ENCODE results near the gene GRB10.

GRB10 gene

DNA sequence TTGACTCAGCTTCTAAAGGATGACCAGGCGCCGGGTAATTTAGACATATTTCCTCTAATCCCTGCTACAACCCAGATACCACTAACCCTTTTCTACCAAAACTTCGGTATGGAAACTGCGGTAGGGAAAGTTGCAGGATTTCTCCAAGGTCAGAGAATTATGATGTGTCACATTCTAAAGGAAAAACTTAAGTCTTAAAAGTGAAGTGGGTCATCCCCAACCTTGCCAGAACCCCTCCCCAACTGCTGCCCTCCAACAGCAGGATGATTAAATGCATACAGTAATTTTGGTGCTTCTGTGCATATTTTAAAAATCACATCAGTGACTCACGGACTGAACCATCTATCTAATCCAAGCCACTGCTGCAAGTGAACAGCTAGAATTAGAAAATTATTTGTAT, 52.7 kb downstream of the GRB10 start:
- no peak for TF ChIP-seq GLIS3 (CRISPR knock-in tag; IDR thresholded peaks at IDR 0.05)
- TF ChIP-seq ZNF565 (CRISPR knock-in tag; conservative IDR thresholded peaks at IDR 0.05; ENCODE audit: low read depth) = no peak
- no peak for TF ChIP-seq ZFP30 (CRISPR knock-in tag; IDR thresholded peaks at IDR 0.05)
- TF ChIP-seq, protein P1, sequence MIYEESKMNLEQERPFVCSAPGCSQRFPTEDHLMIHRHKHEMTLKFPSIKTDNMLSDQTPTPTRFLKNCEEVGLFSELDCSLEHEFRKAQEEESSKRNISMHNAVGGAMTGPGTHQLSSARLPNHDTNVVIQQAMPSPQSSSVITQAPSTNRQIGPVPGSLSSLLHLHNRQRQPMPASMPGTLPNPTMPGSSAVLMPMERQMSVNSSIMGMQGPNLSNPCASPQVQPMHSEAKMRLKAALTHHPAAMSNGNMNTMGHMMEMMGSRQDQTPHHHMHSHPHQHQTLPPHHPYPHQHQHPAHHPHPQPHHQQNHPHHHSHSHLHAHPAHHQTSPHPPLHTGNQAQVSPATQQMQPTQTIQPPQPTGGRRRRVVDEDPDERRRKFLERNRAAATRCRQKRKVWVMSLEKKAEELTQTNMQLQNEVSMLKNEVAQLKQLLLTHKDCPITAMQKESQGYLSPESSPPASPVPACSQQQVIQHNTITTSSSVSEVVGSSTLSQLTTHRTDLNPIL (CRISPR knock-in tag; IDR thresholded peaks at IDR 0.05; ENCODE audit: low read depth) = no peak
- TF ChIP-seq, protein P2, sequence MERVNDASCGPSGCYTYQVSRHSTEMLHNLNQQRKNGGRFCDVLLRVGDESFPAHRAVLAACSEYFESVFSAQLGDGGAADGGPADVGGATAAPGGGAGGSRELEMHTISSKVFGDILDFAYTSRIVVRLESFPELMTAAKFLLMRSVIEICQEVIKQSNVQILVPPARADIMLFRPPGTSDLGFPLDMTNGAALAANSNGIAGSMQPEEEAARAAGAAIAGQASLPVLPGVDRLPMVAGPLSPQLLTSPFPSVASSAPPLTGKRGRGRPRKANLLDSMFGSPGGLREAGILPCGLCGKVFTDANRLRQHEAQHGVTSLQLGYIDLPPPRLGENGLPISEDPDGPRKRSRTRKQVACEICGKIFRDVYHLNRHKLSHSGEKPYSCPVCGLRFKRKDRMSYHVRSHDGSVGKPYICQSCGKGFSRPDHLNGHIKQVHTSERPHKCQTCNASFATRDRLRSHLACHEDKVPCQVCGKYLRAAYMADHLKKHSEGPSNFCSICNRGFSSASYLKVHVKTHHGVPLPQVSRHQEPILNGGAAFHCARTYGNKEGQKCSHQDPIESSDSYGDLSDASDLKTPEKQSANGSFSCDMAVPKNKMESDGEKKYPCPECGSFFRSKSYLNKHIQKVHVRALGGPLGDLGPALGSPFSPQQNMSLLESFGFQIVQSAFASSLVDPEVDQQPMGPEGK (CRISPR knock-in tag; IDR thresholded peaks at IDR 0.05; ENCODE audit: borderline replicate concordance) = no peak
- no peak for TF ChIP-seq RARB (CRISPR knock-in tag; IDR thresholded peaks at IDR 0.05)
- no peak for TF ChIP-seq ARNTL (CRISPR knock-in tag; IDR thresholded peaks at IDR 0.05; ENCODE audit: borderline replicate concordance, low read depth)
- no peak for TF ChIP-seq BACH2 (CRISPR knock-in tag; IDR thresholded peaks at IDR 0.05; ENCODE audit: borderline replicate concordance)
- TF ChIP-seq ESRRG (CRISPR knock-in tag; IDR thresholded peaks at IDR 0.05) = no peak
- TF ChIP-seq ZFP3 (CRISPR knock-in tag; IDR thresholded peaks at IDR 0.05) = no peak
- no peak for TF ChIP-seq OSR1 (CRISPR knock-in tag; IDR thresholded peaks at IDR 0.05)
- no peak for TF ChIP-seq ZNF70 (CRISPR knock-in tag; IDR thresholded peaks at IDR 0.05)
- TF ChIP-seq ZC3H10 (CRISPR knock-in tag; IDR thresholded peaks at IDR 0.05) = no peak
- TF ChIP-seq ZNF8 (CRISPR knock-in tag; IDR thresholded peaks at IDR 0.05) = no peak
- TF ChIP-seq, protein P3, sequence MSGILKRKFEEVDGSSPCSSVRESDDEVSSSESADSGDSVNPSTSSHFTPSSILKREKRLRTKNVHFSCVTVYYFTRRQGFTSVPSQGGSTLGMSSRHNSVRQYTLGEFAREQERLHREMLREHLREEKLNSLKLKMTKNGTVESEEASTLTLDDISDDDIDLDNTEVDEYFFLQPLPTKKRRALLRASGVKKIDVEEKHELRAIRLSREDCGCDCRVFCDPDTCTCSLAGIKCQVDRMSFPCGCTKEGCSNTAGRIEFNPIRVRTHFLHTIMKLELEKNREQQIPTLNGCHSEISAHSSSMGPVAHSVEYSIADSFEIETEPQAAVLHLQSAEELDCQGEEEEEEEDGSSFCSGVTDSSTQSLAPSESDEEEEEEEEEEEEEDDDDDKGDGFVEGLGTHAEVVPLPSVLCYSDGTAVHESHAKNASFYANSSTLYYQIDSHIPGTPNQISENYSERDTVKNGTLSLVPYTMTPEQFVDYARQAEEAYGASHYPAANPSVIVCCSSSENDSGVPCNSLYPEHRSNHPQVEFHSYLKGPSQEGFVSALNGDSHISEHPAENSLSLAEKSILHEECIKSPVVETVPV (CRISPR knock-in tag; IDR thresholded peaks at IDR 0.05) = no peak
- TF ChIP-seq TOX (CRISPR knock-in tag; IDR thresholded peaks at IDR 0.05; ENCODE audit: borderline replicate concordance) = no peak
- TF ChIP-seq SNAI2 (CRISPR knock-in tag; IDR thresholded peaks at IDR 0.05) = no peak
- TF ChIP-seq PPARA (CRISPR knock-in tag; IDR thresholded peaks at IDR 0.05; ENCODE audit: borderline replicate concordance) = no peak
- TF ChIP-seq CSDC2 (CRISPR knock-in tag; IDR thresholded peaks at IDR 0.05) = no peak
- TF ChIP-seq, protein P4, sequence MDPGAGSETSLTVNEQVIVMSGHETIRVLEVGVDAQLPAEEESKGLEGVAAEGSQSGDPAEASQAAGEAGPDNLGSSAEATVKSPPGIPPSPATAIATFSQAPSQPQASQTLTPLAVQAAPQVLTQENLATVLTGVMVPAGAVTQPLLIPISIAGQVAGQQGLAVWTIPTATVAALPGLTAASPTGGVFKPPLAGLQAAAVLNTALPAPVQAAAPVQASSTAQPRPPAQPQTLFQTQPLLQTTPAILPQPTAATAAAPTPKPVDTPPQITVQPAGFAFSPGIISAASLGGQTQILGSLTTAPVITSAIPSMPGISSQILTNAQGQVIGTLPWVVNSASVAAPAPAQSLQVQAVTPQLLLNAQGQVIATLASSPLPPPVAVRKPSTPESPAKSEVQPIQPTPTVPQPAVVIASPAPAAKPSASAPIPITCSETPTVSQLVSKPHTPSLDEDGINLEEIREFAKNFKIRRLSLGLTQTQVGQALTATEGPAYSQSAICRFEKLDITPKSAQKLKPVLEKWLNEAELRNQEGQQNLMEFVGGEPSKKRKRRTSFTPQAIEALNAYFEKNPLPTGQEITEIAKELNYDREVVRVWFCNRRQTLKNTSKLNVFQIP (CRISPR knock-in tag; IDR thresholded peaks at IDR 0.05; ENCODE audit: borderline replicate concordance, low read depth) = no peak
- ATAC-seq = peak; percentile 72

DNA sequence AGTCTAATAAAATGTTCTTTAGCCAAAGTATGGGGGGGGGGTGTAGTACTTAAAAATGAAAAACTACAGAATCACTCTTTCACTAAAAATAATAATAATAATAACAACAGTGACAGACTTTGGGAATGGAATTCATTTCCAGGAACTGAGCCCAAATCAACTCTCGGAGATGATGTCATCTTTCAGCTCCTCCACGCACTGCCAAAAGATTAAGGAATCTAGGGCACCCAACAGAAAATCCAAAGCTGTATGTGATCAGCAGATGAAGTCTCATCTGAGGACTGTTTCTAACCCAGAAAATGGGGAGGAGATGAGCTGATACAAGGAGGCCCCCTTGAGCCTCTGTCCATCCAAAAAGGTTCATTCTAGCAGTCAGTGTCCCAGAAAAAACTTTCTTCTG, 54.5 kb downstream of the GRB10 start:
- no peak for ATAC-seq
- TF ChIP-seq TOX (CRISPR knock-in tag; IDR thresholded peaks at IDR 0.05; ENCODE audit: borderline replicate concordance) (no peak), ZFP3 (CRISPR knock-in tag; IDR thresholded peaks at IDR 0.05) (no peak), ISL1 (CRISPR knock-in tag; IDR thresholded peaks at IDR 0.05) (no peak), ZNF565 (CRISPR knock-in tag; conservative IDR thresholded peaks at IDR 0.05; ENCODE audit: low read depth) (no peak), BACH2 (CRISPR knock-in tag; IDR thresholded peaks at IDR 0.05; ENCODE audit: borderline replicate concordance) (no peak), OSR1 (CRISPR knock-in tag; IDR thresholded peaks at IDR 0.05) (no peak), RARB (CRISPR knock-in tag; IDR thresholded peaks at IDR 0.05) (no peak), SNAI2 (CRISPR knock-in tag; IDR thresholded peaks at IDR 0.05) (no peak), PPARA (CRISPR knock-in tag; IDR thresholded peaks at IDR 0.05; ENCODE audit: borderline replicate concordance) (no peak), ESRRG (CRISPR knock-in tag; IDR thresholded peaks at IDR 0.05) (no peak), ZNF8 (CRISPR knock-in tag; IDR thresholded peaks at IDR 0.05) (no peak), ARNTL (CRISPR knock-in tag; IDR thresholded peaks at IDR 0.05; ENCODE audit: borderline replicate concordance, low read depth) (no peak), TCF4 (CRISPR knock-in tag; IDR thresholded peaks at IDR 0.05; ENCODE audit: borderline replicate concordance) (no peak)
- TF ChIP-seq, protein P3 (CRISPR knock-in tag; IDR thresholded peaks at IDR 0.05) = no peak
- TF ChIP-seq, protein P1 (CRISPR knock-in tag; IDR thresholded peaks at IDR 0.05; ENCODE audit: low read depth) = no peak
- TF ChIP-seq, protein P2 (CRISPR knock-in tag; IDR thresholded peaks at IDR 0.05; ENCODE audit: borderline replicate concordance) = no peak
- TF ChIP-seq, protein P5, sequence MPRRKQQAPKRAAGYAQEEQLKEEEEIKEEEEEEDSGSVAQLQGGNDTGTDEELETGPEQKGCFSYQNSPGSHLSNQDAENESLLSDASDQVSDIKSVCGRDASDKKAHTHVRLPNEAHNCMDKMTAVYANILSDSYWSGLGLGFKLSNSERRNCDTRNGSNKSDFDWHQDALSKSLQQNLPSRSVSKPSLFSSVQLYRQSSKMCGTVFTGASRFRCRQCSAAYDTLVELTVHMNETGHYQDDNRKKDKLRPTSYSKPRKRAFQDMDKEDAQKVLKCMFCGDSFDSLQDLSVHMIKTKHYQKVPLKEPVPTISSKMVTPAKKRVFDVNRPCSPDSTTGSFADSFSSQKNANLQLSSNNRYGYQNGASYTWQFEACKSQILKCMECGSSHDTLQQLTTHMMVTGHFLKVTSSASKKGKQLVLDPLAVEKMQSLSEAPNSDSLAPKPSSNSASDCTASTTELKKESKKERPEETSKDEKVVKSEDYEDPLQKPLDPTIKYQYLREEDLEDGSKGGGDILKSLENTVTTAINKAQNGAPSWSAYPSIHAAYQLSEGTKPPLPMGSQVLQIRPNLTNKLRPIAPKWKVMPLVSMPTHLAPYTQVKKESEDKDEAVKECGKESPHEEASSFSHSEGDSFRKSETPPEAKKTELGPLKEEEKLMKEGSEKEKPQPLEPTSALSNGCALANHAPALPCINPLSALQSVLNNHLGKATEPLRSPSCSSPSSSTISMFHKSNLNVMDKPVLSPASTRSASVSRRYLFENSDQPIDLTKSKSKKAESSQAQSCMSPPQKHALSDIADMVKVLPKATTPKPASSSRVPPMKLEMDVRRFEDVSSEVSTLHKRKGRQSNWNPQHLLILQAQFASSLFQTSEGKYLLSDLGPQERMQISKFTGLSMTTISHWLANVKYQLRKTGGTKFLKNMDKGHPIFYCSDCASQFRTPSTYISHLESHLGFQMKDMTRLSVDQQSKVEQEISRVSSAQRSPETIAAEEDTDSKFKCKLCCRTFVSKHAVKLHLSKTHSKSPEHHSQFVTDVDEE (CRISPR knock-in tag; IDR thresholded peaks at IDR 0.05) = no peak
